Activated naive CD4-positive, alpha-beta T cell treated with Interleukin-2 at 50 U/mL for 16 hours (primary cell): ENCODE results near the gene TAC4.

Source experiments
- DNase-seq: peaks from one replicate; pipeline ENCODE4 v3.0.0-alpha.2; 2020

The TAC4 gene, protein sequence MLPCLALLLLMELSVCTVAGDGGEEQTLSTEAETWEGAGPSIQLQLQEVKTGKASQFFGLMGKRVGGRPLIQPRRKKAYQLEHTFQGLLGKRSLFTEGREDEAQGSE

DNA sequence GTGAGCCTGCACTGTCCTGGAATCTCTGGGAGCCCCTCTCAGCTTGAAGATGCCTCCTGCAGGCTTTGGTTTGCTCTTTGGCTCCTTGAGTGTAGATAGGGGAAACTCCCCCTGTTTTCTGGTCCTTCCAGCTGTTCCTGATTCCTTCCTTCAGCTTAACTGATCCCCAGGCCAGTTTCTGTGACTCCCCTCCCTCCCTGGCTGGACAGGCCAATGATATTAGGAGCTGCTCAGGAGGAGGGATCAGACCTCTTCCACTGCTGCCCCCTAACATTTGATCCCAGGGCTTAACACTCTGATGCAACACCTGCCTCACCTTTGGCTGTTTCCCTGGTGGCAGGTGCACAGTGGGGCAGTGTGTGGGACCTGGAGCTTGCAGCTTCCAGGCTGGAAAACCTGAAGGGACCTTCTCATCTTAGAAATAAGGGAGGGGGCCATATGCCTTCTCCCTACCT, at the start of gene TAC4:
Gene TAC4 (minus strand): TSS at position 51 of the 455 bp plus-strand sequence. CDS start 52 bp downstream, outside the sequence.
- DNase-seq = no peak

DNA sequence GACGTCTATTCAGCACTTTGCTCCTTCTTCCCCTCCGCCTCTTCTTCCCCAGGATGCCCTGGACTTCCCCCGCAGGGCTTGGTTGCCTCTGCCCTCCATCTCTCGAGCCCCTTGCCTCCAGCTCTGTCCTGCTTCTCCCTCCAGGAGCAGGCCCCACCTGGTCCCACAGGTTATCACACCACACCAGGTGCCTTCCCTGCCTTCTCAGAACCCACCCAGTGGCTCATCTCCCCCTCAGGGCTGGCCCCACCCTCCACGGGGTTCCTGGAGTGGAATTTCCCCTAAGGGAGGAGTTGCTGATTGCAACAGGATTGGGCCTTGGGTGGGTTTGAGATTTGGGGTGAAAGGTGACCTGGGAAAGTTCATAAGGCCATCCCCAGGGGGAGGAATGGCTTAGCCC, 49.0 kb upstream of the TAC4 start:
- DNase-seq = no peak

DNA sequence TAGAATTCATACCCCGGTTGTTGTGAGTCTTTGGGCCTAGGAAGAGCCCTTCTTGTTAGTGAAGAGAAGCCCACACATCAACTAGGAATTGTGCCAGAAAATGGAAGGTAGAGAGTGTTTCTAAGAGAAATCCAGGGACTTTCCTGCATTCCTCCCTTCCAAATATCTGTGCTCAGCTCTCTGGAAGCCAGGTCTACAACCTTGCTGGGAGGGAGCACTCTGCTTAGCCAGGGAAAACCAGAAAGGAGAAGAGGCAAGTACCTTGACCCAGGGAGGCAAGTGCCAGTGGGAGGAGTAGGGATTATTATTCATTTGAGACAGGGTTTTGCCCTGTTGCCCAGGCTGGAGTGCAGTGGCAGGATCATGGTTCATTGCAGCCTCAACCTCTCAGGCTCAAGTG, 48.4 kb upstream of the TAC4 start:
- DNase-seq = no peak

DNA sequence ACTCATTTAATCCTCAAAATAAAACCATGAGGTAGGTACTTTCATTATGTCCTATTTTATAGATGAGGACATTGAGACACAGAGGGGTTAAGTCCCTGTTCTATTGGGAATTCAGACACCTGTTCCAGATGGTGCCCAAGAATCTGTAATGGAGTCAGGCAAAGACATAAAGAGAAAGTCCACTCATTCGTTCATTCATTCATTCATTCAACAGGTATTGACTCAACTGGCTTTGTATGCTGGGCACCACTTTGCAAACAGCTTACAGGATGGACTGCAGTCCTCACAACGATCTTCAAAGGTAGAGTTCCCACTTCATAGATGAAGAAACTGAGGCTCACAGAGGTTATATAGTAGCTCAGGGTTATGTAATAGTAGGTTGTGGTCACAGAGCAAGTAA, 47.9 kb upstream of the TAC4 start:
- no peak for DNase-seq

DNA sequence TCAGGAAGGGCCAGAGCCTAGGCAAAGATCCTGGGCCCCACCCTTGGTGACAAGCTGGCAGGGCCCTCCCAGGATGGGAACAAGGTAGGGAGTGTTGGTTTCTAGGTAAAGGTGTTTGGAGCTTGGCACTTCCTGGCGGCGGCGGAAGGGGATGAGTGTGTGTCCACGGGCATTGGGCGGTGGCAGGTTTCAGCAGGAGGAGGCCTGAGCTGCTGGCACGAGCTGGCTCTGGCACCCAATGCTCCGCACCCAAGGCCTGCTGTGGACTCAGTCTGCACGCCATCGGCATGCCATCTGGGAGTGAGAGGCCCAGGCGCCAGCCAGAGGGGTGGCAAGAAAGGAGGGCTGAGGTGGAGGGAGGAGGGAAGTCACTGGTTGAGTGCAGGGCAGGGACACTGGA, 46.9 kb upstream of the TAC4 start:
- no peak for DNase-seq

DNA sequence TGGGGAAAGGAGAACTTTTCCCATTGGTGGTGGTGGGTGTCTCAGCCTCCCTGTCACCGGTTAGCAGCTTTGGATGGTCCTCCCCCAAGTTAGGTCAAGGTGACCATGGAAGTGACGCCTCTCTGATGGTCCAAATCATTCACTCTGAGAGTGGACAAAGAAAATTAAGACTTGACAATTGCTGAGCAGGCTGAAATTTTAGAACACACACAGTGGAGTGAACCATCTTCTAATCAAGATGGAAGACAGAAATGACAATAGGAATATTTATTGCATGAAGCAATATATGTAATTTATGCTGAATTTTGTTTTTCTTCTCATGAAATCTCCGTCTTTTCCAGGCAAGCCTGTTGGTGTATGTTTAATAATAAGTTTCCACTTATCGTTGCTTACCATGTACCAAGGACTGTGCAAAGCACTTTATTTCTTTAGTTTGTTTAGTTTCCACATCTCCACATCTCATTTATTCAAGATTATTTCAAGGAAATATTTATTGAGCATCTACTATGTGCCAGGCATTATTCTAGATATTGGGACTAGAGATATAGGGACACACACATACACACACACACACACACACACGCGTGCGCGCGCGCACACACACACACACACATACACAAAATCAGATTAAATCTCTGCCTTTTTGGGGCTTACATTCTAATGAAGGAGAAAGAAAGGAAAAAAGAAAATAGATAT, 44.0 kb upstream of the TAC4 start:
- no peak for DNase-seq

DNA sequence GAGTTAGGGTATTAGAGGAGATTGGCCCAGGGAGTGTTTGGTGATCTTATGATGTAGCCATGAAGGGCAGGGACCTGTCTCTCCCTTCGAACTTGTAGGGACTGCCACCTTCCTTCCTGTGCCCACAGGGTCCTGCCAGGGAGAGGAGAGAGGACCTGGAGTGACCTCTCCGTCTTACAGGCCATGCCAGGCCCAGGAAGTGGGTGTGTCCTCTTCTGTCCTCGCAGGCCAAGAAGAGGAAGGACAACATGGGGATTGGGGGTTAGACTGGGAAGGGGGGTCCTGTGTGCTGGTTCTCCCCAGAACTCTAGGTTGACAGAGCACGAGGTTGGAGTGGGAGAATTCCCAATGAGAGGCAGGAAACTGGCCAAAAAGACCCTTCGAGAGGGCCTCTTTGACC, 43.4 kb upstream of the TAC4 start:
- no peak for DNase-seq

DNA sequence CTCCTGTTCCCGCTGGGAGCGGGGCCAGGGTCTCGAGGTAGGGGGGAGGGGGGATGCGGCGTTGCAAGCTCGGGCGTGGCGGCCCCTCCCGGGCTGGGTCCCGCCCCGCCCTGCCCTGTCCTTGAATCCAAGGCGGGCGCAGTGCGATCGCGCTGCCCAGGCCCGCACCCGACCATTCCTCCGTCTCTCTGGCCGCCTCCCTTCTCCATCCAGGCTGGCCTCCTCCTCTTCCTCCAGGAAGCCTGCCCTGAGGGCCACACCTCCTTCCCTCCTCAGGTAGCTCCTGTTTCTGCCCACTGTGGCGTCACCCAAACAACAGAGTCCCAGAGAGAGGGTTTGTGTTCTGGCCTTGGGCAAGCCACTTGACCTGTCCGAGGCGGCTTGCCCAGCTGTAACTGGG, 43.0 kb upstream of the TAC4 start:
- DNase-seq = no peak

DNA sequence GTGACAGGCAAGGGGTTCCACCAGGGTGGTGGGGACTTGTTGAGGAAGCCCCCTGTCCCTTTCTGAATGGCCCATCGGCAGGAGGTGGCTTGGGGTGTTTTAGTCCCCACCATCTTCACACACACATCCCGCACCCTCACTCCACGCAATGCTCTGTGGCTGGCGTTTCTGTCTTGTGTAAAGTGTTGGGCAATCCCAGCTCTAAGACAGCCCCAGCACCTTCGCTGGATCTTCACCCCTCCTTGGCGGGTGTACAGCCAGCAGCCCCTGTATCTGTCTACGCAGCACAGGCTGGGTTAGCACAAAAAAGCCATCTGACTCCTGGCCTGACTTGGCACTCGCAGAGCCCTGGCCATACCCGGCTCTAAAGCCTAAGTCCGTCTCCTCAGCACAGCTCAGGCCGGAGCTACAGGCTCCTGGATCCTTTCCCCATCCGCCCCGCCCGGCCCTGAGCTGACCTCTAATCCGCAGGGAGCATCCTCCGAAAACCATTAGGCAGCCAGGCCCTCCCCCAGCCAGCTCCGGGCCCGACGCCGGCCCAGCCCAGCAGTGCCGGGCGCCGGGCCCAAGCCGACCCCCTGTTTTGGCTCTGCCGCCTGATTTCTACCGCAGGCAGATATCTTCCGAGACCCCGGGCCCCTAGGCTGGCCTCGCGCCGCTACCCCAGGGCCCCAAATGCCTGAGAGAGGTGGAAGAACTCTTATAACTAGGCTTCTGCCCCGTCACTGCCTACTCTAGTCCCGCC, 42.4 kb upstream of the TAC4 start:
- DNase-seq = no peak

DNA sequence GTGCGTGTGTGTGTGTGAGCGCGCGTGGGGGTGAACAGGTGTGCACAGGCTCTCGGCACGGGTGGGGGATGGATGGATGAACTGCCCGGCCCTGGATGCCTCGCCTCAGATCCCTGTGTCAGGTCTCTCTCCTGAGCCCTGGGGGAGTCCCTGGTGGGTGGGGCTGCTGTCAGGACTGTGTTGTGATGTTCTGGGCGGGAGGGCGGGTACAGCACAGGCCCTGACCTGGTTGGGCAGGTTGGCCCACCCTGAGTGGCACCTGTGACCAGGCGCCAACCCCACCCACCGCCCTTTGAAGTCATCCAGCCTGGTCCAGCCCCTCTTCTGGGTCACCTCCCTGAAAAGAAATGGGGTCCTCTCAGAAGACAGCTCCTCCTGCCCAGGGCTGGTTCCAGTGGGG, 41.6 kb upstream of the TAC4 start:
- DNase-seq = no peak

DNA sequence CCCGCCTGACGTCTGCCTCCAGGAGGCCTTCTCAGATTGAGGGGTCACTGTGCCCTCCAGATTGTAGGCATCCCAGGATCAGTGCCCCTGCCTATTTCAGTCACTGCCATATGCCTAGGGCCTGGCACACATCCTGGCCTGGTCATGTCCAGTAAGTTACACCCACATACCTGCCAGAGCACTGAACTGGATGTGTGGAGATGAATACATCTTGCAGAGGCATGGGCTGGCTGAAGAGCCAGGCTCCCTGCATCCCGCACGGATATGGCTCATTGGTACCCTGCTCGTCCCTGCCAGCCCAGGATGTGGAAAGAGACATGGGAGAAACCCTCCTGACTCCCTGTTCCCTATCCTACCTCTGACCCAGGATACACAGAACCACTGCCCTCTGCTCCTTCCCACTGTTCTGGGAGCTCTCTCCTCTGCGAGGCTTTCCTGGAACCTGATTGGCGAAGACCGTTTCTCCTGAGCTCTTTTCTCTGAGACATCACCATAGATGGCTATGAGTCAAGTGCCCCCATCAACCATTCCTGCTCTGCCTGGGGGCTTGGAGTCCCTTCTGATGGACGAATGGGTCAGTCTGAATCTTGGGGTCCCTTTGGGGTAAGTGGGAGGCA, 40.0 kb upstream of the TAC4 start:
- no peak for DNase-seq

DNA sequence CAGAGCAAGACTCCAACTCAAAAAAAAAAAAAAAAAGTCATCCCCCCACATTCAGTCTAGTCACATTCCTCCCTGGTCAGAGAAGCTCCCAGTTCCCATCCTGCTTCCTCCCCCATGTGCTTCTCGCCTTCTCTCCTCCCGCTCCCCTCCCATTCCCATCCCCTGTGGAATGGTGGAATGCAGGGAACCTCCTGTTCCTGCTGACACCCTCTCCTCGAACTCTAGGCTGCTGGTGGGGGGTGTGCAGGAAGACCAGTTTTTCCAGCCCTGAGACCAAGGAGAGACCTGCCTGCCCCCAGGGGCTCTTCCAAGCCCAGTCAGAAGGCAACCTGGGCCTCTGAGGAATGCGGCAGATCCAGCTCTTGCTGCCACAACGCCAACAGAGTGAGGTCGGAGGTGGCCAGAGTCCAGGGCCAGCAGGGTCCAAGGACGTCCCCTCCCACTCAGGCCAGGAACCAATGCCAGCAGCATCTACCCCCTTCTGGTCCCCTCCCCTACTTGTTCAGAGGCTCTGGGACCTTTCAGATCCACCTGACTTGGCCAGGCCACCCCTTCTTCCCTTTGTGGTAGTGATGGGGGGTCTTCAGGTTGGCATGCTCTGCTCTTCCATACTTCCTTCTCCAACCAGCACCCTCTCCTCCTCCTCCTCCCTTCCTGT, 39.3 kb upstream of the TAC4 start:
- no peak for DNase-seq

DNA sequence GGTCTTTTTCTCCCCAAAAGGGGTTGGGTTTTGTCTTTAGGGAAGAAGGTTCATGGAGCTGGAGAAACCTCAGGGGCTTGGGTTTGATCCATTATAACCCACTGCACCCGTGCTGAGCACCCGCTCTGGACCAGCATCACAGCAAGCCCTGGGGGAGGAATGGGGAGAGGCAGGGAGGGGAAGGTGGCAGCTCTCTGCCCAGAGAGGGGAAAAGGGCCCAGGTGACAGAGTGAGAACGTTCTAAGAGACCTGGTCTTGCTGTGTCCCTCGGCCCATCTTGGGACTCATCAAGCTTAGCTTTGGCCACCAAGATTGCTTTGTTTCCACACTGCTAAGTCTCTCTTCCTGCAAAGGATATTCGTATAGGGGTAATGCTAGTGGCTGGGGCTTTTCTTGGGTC, 38.2 kb upstream of the TAC4 start:
- DNase-seq = no peak

DNA sequence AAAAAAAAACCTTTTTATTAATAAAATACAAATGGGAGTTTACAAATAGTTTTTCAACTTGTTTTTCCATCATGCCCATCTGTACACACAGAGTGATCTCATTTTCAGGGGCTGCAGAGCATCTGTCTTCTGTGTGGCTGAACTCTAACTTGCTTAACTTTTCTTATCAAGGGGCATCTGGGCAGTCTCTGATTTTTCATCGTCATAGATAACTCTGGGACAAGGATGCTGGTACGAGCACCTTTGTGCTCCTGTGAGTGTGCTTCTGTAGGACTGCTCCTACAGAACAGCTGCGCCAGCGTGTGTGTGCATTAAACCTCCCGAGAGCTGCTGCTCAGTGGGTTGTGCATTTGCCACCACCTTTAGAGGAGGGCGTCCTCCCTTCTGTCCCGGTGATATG, 34.6 kb upstream of the TAC4 start:
- DNase-seq = no peak

DNA sequence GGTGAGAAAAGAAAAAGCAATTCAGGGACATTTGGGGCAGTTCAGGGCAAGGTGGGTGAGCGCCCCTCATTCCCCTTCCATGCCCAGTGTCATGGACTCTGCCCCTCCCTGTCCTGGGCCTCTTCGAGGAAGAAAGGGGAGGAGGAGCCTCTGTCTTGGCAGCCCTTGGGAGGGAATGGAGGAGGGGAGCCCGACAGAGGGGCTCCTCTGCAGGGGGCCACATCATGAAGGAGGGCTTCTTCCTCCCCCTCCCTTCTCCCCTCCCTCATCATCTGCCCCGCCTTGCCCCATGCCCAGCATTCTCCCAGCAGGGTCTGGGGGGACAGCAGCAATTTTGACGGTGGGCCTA, 33.2 kb upstream of the TAC4 start:
- DNase-seq = no peak

DNA sequence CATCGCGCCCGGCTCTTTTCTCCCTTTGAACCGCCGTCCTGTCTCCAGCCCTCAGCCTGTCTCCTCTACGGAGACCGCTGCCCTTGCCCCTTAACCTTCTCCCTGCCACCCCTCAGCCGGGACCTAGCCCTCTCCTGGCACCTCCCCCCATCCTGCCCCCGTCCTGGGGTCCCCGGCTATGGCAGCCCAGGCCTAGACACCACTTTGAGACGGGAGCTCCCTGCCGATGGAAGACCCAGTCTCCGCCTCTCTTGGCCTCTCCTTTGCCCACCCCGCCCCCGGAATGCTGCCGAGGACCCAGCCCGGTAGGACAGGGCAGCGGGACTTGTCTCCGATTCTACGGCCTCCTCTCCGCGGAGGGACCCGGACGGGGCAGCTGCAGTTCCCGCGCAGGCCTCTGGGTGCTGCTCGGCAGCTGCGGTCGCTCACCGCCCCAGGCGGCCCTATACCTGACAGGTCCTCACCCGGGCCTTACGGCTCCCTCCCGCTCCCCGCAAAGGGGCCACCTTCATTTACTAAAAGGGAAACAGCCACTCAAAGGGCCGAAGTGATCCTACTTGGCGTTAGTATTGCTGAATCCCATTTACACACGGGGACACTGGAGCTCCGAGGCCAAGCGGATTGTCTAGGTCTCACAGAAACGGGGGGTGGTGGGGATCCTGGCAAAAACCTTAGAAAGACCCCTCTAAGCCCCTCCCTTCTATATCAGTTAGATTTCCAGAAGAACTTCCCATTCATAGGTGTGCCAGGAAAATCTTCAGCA, 32.6 kb upstream of the TAC4 start:
- DNase-seq = peak; percentile 77

DNA sequence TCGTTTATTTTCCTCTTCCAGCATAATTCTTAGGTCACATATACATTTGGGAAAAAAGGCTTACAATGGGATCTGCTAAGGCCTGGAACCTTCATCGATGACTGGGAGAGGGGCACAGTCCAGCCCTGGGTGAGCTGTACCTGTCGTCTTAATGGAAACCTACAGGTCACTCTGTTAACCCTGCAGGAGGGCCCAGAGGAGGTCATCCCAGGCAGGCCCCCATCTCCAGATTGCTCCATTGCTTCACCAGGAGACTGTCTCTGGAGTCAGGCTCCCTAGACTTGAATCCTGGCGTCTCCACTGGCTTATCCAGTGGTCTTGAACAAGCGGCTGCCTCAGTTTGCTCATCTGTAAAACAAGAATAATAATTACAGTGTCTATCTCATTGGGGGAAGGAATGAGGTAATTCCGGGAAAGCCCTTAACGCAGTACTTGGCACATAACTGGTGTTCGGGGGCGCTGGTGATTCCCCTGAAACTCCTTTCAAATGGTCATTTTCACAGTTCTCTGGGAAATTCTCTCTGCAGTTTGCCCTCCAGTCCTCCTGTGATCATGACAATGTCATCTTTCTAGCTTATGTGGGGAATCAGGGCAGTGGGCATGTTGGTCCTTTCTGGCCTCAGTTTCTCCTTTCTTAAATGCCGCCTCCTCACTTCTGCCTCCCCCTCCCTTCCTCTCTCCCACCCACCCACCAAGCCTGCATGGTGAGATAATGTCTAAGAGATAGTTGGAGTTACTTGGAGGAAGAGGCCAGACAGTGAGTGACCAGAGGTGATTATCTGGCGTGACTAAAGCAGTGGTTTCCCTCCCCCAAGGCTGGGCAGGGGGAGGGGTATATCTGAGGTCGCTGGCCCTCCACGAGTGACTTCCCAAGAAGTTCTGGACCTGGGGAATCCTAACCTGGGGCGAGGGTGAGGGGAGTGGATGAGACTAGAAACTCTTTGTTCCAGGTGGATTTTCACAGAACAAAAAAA, 31.3 kb upstream of the TAC4 start:
- DNase-seq = no peak

DNA sequence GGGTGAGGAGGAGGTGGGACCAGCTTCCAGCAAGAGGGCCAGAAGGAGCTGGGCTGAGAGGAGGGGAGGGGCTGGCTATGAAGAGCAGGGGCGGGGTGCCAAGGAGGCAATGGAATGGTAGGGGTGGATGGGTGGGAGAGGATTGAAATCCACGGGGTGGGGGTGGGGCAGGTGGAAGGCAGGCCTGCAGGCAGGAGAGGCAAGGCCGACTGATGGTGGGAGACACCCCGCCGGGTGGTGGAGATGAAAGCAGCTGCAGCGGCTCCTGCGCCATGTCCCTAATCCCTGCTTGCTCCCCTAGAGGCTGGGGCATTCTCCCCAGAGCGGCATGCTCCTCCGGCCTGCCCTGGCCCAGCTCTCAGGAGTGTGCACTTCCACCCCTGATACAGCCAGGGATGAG, 27.8 kb upstream of the TAC4 start:
- no peak for DNase-seq

DNA sequence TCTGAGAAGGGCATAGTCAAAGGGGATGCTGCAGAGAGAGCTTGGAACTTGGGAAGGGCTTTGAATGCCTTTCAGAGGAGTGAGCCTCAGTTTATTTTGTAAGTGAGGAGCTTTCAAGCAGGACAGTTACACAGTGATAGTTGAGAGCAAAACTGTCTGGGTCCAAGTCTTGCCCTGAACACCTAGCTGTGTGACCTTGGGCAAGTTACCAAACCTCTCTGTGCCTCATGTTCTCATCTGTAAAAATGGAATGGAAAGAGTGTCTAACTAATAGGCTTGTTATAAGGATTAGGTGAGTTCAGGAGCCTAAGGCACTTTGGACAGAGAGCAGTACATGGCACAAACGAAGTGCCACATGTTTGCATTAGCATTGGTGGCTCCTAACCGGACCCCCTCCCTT, 27.0 kb upstream of the TAC4 start:
- DNase-seq = no peak

DNA sequence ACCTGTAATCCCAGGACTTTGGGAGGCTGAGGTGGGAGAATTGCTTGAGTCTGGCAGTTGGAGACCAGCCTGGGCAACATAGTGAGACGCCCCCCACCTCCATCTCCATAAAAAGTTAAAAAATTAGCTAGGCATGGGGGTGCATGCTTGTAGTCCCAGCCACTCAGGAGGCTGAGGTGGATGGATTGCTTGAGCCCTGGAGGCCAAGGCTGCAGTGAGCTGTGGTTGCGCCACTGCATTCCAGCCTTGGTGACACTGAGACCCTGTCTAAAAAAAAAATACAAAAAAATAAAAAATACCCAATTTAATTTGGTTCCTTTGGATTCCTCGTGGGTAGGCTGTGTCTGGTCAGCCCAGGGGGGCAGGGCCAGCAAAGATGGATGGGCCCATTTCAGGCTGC, 26.1 kb upstream of the TAC4 start:
- no peak for DNase-seq

DNA sequence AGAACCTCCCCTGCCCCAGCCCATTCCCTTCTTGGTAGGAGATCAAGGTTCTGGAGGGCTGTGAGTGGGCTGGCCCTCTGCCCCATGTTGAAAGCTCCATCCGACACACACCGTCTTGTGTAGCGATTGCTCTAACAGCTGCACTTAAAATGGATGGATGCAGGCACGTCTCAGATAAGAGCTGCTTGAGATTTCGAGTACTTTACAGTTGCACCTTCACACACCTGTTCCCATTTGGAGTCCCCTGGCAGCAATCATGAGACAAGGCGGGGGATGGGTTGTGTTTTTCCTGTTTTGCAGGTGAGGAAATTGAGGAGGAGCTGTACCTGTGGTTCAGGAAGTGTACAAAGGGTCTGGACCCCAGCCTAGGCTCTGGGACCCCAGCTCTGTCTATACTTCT, 25.6 kb upstream of the TAC4 start:
- DNase-seq = no peak
